ENCODE measurements around the gene NCKAP1. TPM values are rescaled to one million over a fixed set of nuclear protein-coding genes. Genes with fewer than 3 reads are reported as not detected.

Gene NCKAP1
- total RNA-seq, 1 experiment from 2014 or later: 173 TPM

DNA sequence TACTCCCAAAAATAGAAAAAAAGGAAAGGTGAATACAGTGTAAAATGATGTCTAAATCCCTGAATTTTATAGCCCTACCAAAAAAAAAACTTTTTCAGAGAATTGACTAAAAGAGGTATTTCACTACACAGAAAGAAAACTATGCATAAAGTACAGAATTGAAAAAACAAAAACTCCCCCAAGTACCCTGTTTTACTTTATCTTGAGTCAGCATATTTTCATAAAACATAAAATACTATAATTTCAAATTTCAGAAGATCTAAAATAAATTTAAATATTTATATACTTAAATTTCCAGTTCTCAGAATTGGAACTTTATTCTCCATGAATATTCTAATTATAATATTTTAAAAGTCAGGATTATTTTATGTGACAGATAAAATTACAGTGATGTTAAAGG lies 10.1 kb downstream of the NCKAP1 start:
- H3K9me3 Mint-ChIP-seq: no peaks in the 10 kb centered on the region
- peaks cover 42% of the 10 kb centered on the region for H3K4me1 Mint-ChIP-seq
- no peak overlapping the region for H3K27ac Mint-ChIP-seq
- H3K27me3 Mint-ChIP-seq (ENCODE audit: low read depth): no peaks in the 10 kb centered on the region
- DNase-seq (ENCODE audit: low spot score): no peak
- TF ChIP-seq, protein P1, sequence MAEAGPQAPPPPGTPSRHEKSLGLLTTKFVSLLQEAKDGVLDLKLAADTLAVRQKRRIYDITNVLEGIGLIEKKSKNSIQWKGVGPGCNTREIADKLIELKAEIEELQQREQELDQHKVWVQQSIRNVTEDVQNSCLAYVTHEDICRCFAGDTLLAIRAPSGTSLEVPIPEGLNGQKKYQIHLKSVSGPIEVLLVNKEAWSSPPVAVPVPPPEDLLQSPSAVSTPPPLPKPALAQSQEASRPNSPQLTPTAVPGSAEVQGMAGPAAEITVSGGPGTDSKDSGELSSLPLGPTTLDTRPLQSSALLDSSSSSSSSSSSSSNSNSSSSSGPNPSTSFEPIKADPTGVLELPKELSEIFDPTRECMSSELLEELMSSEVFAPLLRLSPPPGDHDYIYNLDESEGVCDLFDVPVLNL (CRISPR knock-in tag; IDR thresholded peaks at IDR 0.05; ENCODE audit: borderline replicate concordance, low read depth): no peak
- TF ChIP-seq GRHL2 (CRISPR knock-in tag; IDR thresholded peaks at IDR 0.05; ENCODE audit: insufficient replicate concordance, severe bottlenecking) (no peak), SMAD3 (CRISPR knock-in tag; IDR thresholded peaks at IDR 0.05; ENCODE audit: borderline replicate concordance) (no peak), NFE2L1 (CRISPR knock-in tag; IDR thresholded peaks at IDR 0.05) (no peak), SMAD4 (CRISPR knock-in tag; IDR thresholded peaks at IDR 0.05) (no peak), MXD4 (CRISPR knock-in tag; IDR thresholded peaks at IDR 0.05; ENCODE audit: borderline replicate concordance) (no peak), RORB (CRISPR knock-in tag; IDR thresholded peaks at IDR 0.05) (no peak), NR1H2 (CRISPR knock-in tag; IDR thresholded peaks at IDR 0.05) (no peak), NFYB (CRISPR knock-in tag; conservative IDR thresholded peaks at IDR 0.05; ENCODE audit: low read depth) (no peak), CREB1 (CRISPR knock-in tag; IDR thresholded peaks at IDR 0.05) (no peak), IRF2 (CRISPR knock-in tag; IDR thresholded peaks at IDR 0.05; ENCODE audit: borderline replicate concordance, low read depth) (no peak)
- TF ChIP-seq, protein P2, sequence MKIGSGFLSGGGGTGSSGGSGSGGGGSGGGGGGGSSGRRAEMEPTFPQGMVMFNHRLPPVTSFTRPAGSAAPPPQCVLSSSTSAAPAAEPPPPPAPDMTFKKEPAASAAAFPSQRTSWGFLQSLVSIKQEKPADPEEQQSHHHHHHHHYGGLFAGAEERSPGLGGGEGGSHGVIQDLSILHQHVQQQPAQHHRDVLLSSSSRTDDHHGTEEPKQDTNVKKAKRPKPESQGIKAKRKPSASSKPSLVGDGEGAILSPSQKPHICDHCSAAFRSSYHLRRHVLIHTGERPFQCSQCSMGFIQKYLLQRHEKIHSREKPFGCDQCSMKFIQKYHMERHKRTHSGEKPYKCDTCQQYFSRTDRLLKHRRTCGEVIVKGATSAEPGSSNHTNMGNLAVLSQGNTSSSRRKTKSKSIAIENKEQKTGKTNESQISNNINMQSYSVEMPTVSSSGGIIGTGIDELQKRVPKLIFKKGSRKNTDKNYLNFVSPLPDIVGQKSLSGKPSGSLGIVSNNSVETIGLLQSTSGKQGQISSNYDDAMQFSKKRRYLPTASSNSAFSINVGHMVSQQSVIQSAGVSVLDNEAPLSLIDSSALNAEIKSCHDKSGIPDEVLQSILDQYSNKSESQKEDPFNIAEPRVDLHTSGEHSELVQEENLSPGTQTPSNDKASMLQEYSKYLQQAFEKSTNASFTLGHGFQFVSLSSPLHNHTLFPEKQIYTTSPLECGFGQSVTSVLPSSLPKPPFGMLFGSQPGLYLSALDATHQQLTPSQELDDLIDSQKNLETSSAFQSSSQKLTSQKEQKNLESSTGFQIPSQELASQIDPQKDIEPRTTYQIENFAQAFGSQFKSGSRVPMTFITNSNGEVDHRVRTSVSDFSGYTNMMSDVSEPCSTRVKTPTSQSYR (CRISPR knock-in tag; IDR thresholded peaks at IDR 0.05): no peak
- TF ChIP-seq, protein P3, sequence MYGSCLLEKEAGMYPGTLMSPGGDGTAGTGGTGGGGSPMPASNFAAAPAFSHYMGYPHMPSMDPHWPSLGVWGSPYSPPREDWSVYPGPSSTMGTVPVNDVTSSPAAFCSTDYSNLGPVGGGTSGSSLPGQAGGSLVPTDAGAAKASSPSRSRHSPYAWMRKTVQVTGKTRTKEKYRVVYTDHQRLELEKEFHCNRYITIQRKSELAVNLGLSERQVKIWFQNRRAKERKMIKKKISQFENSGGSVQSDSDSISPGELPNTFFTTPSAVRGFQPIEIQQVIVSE (CRISPR knock-in tag; IDR thresholded peaks at IDR 0.05; ENCODE audit: borderline replicate concordance): no peak
- ATAC-seq: no peak
- peaks cover 8% of the 10 kb centered on the region; the same call in 1 of the 2 replicates for H3K36me3 Mint-ChIP-seq
- ChIA-PET CTCF (no interaction called here), POLR2A (no interaction called here)
- no peak overlapping the region for H3K4me3 Mint-ChIP-seq

DNA sequence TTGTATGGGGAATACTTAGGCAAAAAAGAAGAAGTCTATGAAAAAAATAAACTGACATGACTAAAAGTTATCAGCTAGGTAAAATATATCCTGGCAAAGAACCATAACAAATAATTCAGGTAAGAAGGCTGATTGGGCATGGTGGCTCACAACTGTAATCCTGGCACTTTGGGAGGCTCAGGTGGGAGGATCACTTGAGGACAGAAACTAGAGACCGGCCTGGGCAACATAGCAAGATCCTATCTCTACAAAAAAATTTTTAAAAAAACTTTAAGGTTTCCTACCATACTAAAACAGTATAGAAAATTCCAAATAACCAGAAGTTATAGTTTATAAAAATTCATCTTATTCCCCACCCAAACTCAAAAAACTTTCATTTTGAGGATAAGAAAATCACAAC lies 10.8 kb downstream of the NCKAP1 start:
- Mint-ChIP-seq H3K36me3 (peaks cover 14% of the 10 kb centered on the region), H3K4me3 (no peak overlapping the region), H3K27ac (no peak overlapping the region), H3K9me3 (no peaks in the 10 kb centered on the region), H3K27me3 (ENCODE audit: low read depth) (no peaks in the 10 kb centered on the region), H3K4me1 (peaks cover 36% of the 10 kb centered on the region)
- CTCF ChIA-PET: no interaction called here
- no peak for ATAC-seq
- POLR2A ChIA-PET: no interaction called here
- DNase-seq (ENCODE audit: low spot score): no peak
- TF ChIP-seq GTF2I (CRISPR knock-in tag; conservative IDR thresholded peaks at IDR 0.05): peak; percentile 64; the same call in 1 of the 2 replicates
- TF ChIP-seq, protein P4, sequence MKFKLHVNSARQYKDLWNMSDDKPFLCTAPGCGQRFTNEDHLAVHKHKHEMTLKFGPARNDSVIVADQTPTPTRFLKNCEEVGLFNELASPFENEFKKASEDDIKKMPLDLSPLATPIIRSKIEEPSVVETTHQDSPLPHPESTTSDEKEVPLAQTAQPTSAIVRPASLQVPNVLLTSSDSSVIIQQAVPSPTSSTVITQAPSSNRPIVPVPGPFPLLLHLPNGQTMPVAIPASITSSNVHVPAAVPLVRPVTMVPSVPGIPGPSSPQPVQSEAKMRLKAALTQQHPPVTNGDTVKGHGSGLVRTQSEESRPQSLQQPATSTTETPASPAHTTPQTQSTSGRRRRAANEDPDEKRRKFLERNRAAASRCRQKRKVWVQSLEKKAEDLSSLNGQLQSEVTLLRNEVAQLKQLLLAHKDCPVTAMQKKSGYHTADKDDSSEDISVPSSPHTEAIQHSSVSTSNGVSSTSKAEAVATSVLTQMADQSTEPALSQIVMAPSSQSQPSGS (CRISPR knock-in tag; IDR thresholded peaks at IDR 0.05; ENCODE audit: borderline replicate concordance, low read depth): no peak
- no peak for TF ChIP-seq ETV6 (CRISPR knock-in tag; IDR thresholded peaks at IDR 0.05)
- no peak for TF ChIP-seq FOXJ3 (CRISPR knock-in tag; IDR thresholded peaks at IDR 0.05; ENCODE audit: borderline replicate concordance)
- TF ChIP-seq MXD4 (CRISPR knock-in tag; IDR thresholded peaks at IDR 0.05; ENCODE audit: borderline replicate concordance): 0 out of 2 replicates have a peak, but pooled peaks have one; percentile 22
- no peak for TF ChIP-seq MYBL2 (CRISPR knock-in tag; IDR thresholded peaks at IDR 0.05)
- TF ChIP-seq, protein P5, sequence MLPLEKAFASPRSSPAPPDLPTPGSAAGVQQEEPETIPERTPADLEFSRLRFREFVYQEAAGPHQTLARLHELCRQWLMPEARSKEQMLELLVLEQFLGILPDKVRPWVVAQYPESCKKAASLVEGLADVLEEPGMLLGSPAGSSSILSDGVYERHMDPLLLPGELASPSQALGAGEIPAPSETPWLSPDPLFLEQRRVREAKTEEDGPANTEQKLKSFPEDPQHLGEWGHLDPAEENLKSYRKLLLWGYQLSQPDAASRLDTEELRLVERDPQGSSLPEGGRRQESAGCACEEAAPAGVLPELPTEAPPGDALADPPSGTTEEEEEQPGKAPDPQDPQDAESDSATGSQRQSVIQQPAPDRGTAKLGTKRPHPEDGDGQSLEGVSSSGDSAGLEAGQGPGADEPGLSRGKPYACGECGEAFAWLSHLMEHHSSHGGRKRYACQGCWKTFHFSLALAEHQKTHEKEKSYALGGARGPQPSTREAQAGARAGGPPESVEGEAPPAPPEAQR (CRISPR knock-in tag; IDR thresholded peaks at IDR 0.05): no peak
- TF ChIP-seq ZNF121 (CRISPR knock-in tag; IDR thresholded peaks at IDR 0.05): peak; percentile 66; the same call in 1 of the 2 replicates

Measured in WTC11 (cell line).